NCI-H748 (cell line): ENCODE data around the gene IPO11.
"Not testable (repeated sequence)": the region's sequence is repeated elsewhere in the genome, so short reads cannot be mapped to it uniquely, and the experiment has no call there.

Source experiments
- DNase-seq: peaks from one replicate; lab custom pipeline; 2025; ENCODE audit not compliant: unreplicated experiment; lab: John Stamatoyannopoulos, UW

IPO11 gene

DNA sequence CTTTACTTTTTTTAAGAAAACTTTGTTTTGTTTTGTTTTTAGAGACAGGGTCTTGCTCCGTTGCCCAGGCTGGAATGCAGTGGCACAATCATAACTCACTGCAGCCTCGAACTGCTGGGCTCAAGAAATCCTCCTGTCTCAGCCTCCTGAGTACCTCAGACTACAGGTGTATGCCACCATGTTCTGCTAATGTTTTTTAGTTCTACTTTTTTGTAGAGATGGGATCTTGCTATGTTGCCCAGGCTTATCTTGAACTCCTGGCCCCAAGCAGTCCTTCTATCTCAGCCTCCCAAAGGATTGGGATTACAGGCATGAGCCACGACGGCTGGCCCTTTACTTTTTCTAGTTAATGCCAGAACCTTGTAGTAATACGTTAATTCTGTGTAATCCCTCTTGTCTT is 36.0 kb downstream of the IPO11 start:
- no peak for DNase-seq

GRCh38 chr5:62450259-62450658 is 37.7 kb downstream of the IPO11 start:
- DNase-seq: no peak

DNA sequence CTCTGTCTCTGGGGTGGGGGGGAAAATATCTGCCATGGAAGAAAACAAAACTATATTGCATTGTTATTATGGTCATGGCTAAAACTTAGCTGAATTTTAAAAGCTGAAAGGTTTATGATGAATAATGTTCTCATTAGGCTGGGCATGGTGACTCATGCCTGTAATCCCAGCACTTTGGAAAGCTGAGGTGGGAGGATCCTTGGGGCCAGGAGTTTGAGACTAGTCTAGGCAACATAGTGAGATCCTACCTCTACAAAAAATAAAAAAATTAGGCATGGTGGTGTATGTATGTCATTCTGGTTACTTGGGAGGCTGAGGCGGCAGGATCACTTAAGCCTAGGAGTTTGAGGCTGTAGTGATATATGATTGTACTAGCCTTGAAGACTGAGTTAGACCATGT is 44.5 kb downstream of the IPO11 start:
- no peak for DNase-seq

DNA sequence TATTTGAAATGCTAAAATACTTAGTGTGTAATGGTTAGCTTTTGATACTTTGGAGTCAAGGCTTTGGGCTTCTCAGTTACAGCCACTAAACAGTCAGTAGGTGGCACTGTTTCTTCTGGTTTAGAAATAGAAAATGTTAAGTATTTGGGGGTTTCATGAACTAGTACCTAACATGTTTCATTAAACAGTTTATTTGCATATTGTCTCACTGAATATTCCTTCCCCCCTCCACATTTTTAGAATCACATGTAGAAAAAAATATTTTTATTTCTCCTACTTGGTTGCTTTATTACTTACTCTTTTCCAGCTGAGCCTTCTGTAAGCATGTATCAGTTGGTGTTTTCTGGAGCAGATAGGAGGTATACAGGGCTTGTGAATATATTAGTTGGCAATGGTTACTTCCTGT is 48.0 kb downstream of the IPO11 start:
- peak; percentile 47 for DNase-seq

GRCh38 chr5:62461561-62461960 is 49.0 kb downstream of the IPO11 start:
- DNase-seq: no peak

DNA sequence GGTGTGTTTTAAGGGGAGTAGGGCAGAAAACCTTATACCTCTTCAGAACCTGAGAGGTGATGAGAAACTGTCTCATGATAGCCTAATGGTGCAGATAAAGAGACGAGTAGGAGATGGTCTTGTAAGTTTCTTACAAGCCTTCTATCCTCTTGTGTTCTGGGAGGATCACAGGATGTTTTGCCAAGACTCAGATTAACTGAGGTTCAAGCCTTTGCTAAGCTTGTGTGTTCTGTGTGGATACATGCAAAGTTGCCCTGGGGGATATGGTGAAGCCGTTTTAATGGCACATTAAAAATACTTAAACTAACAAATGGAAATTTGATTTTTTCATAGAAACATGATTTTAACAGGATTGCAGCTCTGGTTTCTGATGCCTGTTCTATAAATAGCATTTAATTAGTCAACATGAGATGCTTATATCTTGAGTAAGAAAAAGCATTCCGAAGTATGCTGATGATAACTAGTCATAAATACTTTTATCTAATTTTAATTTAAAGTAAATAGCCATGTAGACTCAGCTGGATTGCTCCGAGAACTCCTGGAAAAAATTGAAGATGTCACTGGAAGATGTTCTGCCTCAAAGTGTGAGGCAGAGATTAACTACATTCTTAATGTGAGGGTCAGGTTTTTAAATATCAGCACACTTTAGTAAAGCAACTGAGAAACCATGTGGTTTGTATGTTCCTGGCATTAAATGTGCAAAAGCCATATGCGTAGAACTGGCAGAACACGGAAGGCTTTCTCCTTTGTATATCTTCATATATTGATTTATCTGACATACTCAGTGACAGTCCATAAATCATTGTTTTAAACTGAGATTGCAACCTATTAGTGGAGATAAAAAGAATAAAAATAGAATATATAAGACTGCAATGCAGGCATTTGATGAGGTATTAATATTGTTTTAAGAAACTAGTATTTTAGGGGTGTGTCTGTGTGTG is 53.7 kb downstream of the IPO11 start:
- no peak for DNase-seq

GRCh38 chr5:62473209-62473608 is 60.6 kb downstream of the IPO11 start:
- no peak for DNase-seq

- DNase-seq: no peak
Measured at GRCh38 chr5:62475072-62475471, 62.5 kb downstream of the IPO11 start.

DNA sequence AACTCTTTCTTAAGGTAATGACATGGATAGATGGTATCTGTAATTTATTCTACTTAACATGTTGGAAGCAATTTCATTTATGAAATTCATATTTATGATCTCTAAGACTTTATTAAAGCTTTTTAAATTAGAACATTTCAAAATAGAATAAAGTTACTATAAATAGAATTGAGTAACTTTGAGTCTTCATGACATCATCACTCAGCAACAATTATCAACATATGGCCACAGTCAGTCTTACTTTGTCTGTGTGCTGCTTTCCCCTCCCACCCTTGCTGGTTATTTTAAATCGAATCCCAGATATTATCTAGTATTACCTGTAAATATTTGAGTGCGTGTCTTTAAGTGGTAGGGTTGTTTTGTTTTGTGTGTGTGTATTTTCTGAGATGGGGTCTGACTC is 65.2 kb downstream of the IPO11 start:
- no peak for DNase-seq

DNA sequence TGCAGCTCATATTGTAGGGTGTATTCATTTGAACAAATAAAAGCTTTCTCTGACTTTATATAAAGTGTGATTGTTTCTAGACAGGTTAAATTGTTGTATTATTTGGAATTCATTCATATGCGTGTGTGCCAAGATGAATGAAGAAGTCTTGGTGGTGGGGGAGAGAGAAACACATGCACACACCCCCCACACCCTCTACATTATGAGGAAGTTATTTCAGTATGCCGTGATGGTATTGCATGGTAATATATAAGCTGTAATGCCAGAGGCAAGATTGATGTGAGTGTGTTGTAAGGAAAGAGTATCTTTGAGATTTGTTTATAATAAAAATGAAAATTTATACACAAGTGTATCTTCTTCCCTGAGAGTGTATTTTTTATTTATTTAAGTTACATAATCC is 71.0 kb downstream of the IPO11 start:
- DNase-seq: no peak

DNA sequence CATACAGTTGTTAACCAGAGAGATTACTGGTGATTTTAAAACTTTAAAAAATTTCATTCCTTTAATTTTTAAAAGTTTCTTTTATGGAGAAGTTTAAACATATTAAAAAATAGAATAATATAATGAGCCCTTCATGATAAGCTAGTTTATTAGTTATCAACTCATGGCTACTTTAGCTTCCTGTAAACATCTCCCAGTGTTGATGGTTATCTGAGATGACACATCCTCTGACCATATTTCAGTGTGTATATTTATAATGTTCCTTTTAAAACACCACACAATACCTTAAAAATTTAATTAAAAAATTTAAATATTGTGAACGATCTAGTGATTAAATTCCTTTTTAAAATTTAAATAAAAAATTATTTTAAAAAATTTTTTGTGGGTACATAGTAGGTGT is 74.1 kb downstream of the IPO11 start:
- no peak for DNase-seq

GRCh38 chr5:62488531-62488930 is 76.0 kb downstream of the IPO11 start:
- no peak for DNase-seq

DNA sequence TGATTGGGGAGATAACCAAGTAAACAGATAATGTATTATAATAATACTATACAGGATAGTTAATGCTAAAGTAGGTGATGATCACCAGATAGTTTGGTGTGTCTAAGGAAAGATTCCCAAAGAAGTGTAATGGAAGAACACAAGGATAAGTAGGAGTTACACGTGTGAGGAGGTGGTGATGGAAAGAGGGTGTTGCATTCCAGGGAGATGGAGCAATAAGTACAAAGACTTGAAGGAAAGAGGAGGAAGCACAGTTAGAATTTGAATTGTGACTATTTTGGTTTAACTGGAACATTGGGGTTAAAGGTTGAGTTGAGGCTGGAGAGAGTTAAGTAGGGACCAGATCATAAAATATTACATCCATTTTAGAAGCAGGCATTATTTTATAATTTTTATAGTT is 76.9 kb downstream of the IPO11 start:
- DNase-seq: no peak

DNA sequence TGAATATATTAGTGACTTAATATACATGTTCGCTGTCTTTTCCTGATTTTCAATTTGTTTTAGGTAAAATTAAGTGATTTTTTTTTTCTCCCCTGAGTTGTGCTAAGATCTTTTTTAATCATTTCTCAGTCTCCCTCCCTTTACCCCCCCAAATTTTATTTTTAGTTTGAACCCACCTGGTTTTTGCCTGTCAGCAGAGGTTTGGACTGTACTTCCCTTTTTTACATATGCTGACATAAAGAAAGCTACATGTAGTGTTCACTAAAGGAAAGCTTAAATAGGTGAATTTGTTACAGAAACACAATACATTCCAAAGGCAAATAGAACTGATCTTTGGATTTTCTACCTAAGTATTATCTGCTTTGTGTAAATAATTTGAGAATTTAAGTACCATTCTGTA is 82.2 kb downstream of the IPO11 start:
- no peak for DNase-seq

- DNase-seq: no peak
Measured at GRCh38 chr5:62496876-62497275, 84.3 kb downstream of the IPO11 start.

- no peak for DNase-seq
Measured at GRCh38 chr5:62498961-62499360, 86.4 kb downstream of the IPO11 start.

DNA sequence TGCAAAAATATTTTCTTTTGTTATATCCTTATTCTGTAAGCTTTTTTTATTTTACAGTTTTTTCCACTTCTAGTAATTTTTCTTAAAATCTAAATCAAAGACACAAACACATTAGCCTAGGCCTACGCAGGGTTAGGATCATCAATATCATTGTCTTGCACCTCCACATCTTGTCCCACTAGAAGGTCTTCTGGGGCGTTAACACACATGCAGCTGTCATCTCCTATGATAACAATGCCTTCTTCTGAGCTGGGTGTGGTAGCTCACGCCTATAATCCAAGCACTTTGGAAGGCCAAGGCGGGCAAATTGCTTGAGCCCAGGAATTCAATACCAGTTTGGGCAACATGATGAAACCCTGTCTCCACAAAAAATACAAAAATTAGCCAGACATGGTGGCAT is 87.2 kb downstream of the IPO11 start:
- no peak for DNase-seq

DNA sequence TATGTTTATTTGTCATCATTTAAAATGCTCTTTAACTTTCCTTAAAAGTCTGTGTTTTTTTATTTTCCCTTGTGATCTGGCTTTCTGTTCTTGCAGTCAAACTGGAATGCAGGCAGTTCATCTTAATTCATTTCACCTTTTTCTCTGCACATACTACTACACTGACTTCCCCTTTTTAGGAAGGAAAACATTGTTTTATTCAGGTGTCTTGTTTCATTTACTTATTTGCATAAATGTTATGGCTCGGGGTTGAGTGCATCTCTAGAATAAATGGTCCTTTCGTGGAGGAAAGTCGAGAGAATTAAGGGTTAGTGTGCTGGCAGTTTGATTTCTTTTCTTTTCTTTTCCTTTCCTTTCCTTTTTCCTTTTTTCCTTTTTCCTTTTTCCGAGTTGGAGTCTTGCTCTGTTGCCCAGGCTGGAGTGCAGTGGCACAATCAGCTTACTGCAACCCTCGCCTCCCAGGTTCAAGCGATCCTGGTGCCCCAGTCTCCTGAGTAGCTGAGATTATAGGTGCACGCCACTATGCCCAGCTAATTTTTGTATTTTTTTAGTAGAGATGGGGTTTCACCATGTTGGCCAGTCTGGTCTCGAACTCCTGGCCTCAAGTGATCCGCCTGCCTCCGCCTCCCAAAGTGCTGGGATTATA is 90.0 kb downstream of the IPO11 start:
- no peak for DNase-seq

DNA sequence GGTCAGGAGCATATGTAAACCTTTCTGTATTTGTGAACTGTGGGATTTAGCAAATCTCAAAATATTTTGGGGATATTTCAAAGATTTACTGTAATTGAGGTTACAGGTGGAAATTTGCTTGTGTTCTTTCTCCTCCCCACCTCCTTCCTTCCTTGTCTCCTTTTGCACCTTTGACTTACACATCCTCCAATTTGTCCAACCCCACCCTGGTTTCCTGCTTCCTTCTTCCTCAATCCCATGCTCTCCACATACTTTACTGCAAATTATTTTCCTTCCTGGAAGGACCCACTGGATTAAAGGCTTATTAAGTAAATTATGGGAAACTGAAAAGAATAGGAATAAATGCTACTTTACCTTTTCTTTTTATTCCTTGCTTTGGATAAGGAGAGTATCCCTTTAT is 91.6 kb downstream of the IPO11 start:
- DNase-seq: no peak

DNA sequence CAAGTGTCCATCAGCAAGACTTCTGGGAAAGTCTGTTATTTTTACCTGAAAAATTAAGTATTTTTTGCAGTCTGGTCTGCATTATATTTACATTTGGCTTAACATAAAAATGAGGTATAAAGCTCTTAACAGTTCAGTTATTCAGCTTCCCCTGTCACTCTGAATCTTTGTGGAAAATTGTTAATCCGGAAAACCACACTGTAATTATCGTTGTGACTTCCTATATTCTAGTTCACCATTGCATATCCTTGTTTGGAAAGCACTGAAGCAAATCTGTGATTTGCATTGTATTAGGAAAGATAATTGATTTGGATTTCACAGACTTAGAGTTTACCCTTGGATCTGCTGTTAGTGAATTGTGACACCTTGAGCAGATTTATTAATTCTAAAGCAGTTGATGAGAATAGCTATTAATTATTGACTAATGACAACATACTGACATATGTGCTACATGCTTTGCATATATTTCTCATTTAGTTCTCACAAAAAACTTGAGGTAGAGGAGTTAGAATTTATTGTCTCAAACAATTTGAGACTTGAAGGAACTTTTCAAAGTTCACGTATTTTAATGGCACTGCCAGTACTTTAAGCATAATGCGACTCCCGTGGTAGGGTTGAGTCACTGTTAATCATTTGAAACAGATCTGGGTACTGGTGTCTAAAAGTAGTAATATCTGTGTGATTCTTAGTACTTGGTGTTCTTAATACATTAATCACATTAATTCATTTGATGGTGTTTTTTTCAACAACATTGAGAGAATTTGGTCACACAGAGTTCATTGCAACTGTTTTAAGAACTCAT is 94.3 kb downstream of the IPO11 start:
- no peak for DNase-seq

DNA sequence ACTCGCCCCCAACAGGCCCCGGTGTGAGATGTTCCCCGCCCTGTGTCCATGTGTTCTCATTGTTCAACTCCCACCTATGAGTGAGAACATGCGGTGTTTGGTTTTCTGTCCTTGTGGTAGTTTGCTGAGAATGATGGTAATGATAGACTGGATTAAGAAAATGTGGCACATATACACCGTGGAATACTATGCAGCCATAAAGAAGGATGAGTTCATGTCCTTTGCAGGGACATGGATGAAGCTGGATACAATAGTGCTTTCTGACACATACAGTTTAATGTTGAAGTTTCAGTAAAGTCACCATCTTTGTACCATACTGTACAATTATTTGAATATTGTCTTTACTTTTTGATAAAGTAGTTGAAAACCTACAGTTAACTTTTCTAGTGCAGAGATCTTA is 96.2 kb downstream of the IPO11 start:
- DNase-seq: not testable (repeated sequence)

DNA sequence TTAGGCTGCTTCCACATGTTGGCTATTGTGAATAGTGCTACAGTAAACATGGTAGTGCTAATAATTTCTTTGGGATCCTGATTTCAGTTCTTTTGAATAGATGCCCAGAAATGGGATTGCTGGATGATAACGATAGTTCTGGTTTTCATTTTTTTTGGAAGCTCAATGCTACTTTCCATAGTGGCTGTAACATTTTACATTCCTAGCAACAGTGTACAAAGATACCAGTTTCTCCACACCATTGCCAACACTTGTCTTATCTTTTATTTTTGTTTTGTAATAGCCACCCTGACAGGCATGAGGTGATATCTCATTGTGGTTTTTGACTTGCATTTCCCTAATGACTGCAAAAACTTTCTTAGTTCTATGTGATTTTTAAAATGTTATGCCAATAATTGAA is 97.2 kb downstream of the IPO11 start:
- no peak for DNase-seq
